Measurements from ENCODE around the gene ALOX5AP.

ALOX5AP gene

GRCh38 chr13:30700364-30700763 lies 35.0 kb upstream of the ALOX5AP start:
- Histone ChIP-seq H3K4me1 (ENCODE audit: control insufficient read depth, insufficient read depth, low read length) (peaks cover 28% of the 10 kb centered on the region), H3K27me3 (replicated peaks; ENCODE audit: control insufficient read depth, insufficient read depth, low read length) (peaks cover 4% of the 10 kb centered on the region), H3K4me3 (ENCODE audit: low read length) (no peak overlapping the region), H3K36me3 (ENCODE audit: control insufficient read depth, insufficient read depth, low read length, severe bottlenecking) (no peaks in the 10 kb centered on the region), H3K9ac (ENCODE audit: low read length) (no peak overlapping the region), H3K9me3 (ENCODE audit: control insufficient read depth, low read length) (no peaks in the 10 kb centered on the region)
- no peak for DNase-seq (ENCODE audit: low read depth)

- H3K9ac ChIP-seq (ENCODE audit: low read length): no peak overlapping the region
- H3K4me3 ChIP-seq (ENCODE audit: low read length): no peak overlapping the region
- H3K36me3 ChIP-seq (ENCODE audit: control insufficient read depth, insufficient read depth, low read length, severe bottlenecking): no peaks in the 10 kb centered on the region
- no peaks in the 10 kb centered on the region for H3K9me3 ChIP-seq (ENCODE audit: control insufficient read depth, low read length)
- peaks cover 18% of the 10 kb centered on the region for H3K4me1 ChIP-seq (ENCODE audit: control insufficient read depth, insufficient read depth, low read length)
- peaks cover 4% of the 10 kb centered on the region for H3K27me3 ChIP-seq (replicated peaks; ENCODE audit: control insufficient read depth, insufficient read depth, low read length)
- DNase-seq (ENCODE audit: low read depth): no peak
These were observed 33.3 kb upstream of the ALOX5AP start for GRCh38 chr13:30702006-30702405.

DNA sequence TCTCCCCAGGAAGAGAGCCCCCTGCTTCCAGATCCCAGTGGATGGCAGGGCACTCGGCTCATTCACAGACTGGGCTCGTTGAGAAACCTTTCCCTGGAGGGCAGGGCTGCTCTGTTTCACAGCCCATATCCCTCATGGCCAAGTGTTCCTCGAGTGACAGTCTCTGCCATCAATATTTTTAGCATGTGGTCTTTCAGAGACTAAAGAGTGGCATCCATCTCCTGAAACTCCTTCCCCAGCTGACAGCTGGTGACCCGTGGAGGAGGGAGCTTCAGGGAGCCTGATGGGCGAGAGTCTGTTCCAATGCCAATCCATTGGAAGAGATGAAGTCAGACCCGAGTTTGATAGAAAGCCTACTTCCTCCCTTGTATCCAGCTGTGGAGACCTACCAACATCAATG lies 30.7 kb upstream of the ALOX5AP start:
- no peak overlapping the region for H3K4me3 ChIP-seq (ENCODE audit: low read length)
- H3K4me1 ChIP-seq (ENCODE audit: control insufficient read depth, insufficient read depth, low read length): peaks cover 3% of the 10 kb centered on the region
- DNase-seq (ENCODE audit: low read depth): no peak
- peaks cover 4% of the 10 kb centered on the region for H3K27me3 ChIP-seq (replicated peaks; ENCODE audit: control insufficient read depth, insufficient read depth, low read length)
- no peaks in the 10 kb centered on the region for H3K9me3 ChIP-seq (ENCODE audit: control insufficient read depth, low read length)
- no peak overlapping the region for H3K9ac ChIP-seq (ENCODE audit: low read length)
- H3K36me3 ChIP-seq (ENCODE audit: control insufficient read depth, insufficient read depth, low read length, severe bottlenecking): no peaks in the 10 kb centered on the region

DNA sequence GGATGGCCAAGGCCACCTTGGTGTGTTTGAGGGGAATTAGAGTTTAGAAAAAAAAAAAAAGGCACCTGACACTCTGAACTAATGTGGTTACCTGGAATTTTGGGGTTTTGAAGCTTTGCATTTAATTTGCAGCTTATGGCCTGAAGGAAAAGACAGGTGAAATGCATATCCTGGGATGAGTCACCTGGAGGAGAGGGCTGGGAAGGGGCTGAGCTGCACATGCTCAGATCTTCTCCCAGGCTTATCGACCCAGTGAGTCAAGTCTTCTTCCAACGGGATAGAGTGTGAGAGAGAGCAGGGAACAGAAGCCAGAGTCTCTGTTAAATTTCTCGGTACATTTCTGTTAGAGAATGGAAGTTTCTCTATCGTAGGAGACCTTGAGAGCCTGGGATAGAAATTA lies 29.7 kb upstream of the ALOX5AP start:
- Histone ChIP-seq H3K27me3 (replicated peaks; ENCODE audit: control insufficient read depth, insufficient read depth, low read length) (peaks cover 4% of the 10 kb centered on the region), H3K4me3 (ENCODE audit: low read length) (no peak overlapping the region), H3K4me1 (ENCODE audit: control insufficient read depth, insufficient read depth, low read length) (peaks cover 3% of the 10 kb centered on the region), H3K36me3 (ENCODE audit: control insufficient read depth, insufficient read depth, low read length, severe bottlenecking) (no peaks in the 10 kb centered on the region), H3K9ac (ENCODE audit: low read length) (no peak overlapping the region), H3K9me3 (ENCODE audit: control insufficient read depth, low read length) (no peaks in the 10 kb centered on the region)
- DNase-seq (ENCODE audit: low read depth): no peak

- peak; percentile 64 for DNase-seq (ENCODE audit: low read depth)
- H3K27me3 ChIP-seq (replicated peaks; ENCODE audit: control insufficient read depth, insufficient read depth, low read length): no peaks in the 10 kb centered on the region
- H3K9ac ChIP-seq (ENCODE audit: low read length): no peak overlapping the region
- no peaks in the 10 kb centered on the region for H3K9me3 ChIP-seq (ENCODE audit: control insufficient read depth, low read length)
- no peak overlapping the region for H3K4me3 ChIP-seq (ENCODE audit: low read length)
- peaks cover 7% of the 10 kb centered on the region for H3K4me1 ChIP-seq (ENCODE audit: control insufficient read depth, insufficient read depth, low read length)
- H3K36me3 ChIP-seq (ENCODE audit: control insufficient read depth, insufficient read depth, low read length, severe bottlenecking): no peaks in the 10 kb centered on the region
These were observed 26.8 kb upstream of the ALOX5AP start for GRCh38 chr13:30708541-30708940.

GRCh38 chr13:30710442-30710841 lies 24.9 kb upstream of the ALOX5AP start:
- H3K36me3 ChIP-seq (ENCODE audit: control insufficient read depth, insufficient read depth, low read length, severe bottlenecking): no peaks in the 10 kb centered on the region
- H3K27me3 ChIP-seq (replicated peaks; ENCODE audit: control insufficient read depth, insufficient read depth, low read length): no peaks in the 10 kb centered on the region
- H3K4me3 ChIP-seq (ENCODE audit: low read length): no peak overlapping the region
- DNase-seq (ENCODE audit: low read depth): no peak
- peaks cover 4% of the 10 kb centered on the region for H3K4me1 ChIP-seq (ENCODE audit: control insufficient read depth, insufficient read depth, low read length)
- H3K9me3 ChIP-seq (ENCODE audit: control insufficient read depth, low read length): no peaks in the 10 kb centered on the region
- H3K9ac ChIP-seq (ENCODE audit: low read length): no peak overlapping the region

GRCh38 chr13:30711375-30711774 lies 24.0 kb upstream of the ALOX5AP start:
- Histone ChIP-seq H3K36me3 (ENCODE audit: control insufficient read depth, insufficient read depth, low read length, severe bottlenecking) (no peaks in the 10 kb centered on the region), H3K27me3 (replicated peaks; ENCODE audit: control insufficient read depth, insufficient read depth, low read length) (no peaks in the 10 kb centered on the region), H3K4me1 (ENCODE audit: control insufficient read depth, insufficient read depth, low read length) (peaks cover 10% of the 10 kb centered on the region), H3K9me3 (ENCODE audit: control insufficient read depth, low read length) (no peaks in the 10 kb centered on the region), H3K9ac (ENCODE audit: low read length) (no peak overlapping the region), H3K4me3 (ENCODE audit: low read length) (no peak overlapping the region)
- no peak for DNase-seq (ENCODE audit: low read depth)

DNA sequence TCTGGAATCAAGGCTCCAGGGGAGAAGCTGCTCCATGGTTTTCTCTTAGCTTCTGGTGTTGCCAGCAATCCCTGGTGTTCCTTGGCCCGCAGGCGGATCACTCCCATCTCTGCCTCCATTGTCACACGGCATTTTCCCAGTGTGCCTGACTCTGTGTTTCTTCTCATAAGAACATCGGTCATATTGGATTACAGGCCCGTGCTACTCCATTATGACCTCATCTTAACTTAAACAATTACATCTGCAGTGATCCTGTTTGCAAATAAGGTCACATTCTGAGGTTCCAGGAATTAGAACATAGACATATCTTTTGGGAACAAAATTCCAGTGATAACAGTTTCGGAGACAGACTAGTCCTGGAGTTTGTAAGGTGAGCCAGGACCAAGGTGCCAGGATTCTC lies 23.5 kb upstream of the ALOX5AP start:
- H3K4me3 ChIP-seq (ENCODE audit: low read length): no peak overlapping the region
- peaks cover 13% of the 10 kb centered on the region for H3K4me1 ChIP-seq (ENCODE audit: control insufficient read depth, insufficient read depth, low read length)
- H3K36me3 ChIP-seq (ENCODE audit: control insufficient read depth, insufficient read depth, low read length, severe bottlenecking): no peaks in the 10 kb centered on the region
- DNase-seq (ENCODE audit: low read depth): no peak
- no peaks in the 10 kb centered on the region for H3K9me3 ChIP-seq (ENCODE audit: control insufficient read depth, low read length)
- H3K27me3 ChIP-seq (replicated peaks; ENCODE audit: control insufficient read depth, insufficient read depth, low read length): no peaks in the 10 kb centered on the region
- H3K9ac ChIP-seq (ENCODE audit: low read length): no peak overlapping the region

DNA sequence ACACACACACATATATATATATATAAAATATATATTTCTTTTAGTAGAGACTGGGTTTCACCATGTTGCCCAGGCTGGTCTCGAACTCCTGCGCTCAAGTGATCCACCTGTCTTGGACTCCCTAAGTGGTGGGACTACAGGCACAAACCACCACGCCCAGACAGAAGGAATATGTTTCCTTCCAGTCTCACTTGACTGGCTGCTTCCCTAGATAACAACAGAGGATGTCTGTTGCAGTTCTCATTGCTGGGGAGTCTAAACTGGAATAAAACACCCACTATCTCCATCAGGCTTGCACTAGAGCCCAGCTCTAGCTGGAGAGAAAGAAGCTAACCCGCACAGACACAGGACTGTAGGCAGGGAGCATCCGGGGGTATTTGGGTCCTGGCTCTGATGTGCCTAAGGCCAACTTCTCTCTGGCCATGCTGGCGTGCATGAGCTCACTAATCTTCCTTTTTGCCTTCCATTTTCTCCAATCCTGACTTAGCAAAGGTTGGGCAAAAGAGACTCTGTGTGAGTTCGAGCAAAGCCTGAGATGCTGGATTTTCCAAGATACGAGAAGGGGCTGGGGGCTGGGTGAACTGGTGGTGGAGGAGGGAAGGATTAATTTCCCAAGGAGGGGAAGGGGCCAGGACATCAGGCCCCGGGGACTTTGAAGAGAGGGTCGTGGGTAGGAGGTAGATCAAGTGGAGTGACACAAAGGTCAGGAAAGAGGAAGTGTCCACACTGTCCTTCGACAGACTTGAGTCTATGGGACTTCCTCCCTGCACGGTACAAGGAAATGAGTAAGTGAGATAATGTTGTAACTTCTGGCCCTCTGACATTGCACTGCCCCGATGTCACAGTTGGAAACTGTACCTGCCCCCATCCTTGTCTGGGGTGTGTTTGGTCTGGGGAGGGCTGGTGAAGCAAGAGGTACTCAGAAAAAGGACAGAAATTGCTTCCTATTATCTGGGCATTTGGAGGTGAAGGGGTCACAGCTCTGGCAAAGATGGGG lies 22.5 kb upstream of the ALOX5AP start:
- no peaks in the 10 kb centered on the region for H3K36me3 ChIP-seq (ENCODE audit: control insufficient read depth, insufficient read depth, low read length, severe bottlenecking)
- no peak for DNase-seq (ENCODE audit: low read depth)
- no peak overlapping the region for H3K4me3 ChIP-seq (ENCODE audit: low read length)
- peaks cover 13% of the 10 kb centered on the region for H3K4me1 ChIP-seq (ENCODE audit: control insufficient read depth, insufficient read depth, low read length)
- H3K27me3 ChIP-seq (replicated peaks; ENCODE audit: control insufficient read depth, insufficient read depth, low read length): no peaks in the 10 kb centered on the region
- no peaks in the 10 kb centered on the region for H3K9me3 ChIP-seq (ENCODE audit: control insufficient read depth, low read length)
- H3K9ac ChIP-seq (ENCODE audit: low read length): no peak overlapping the region

- Histone ChIP-seq H3K27me3 (replicated peaks; ENCODE audit: control insufficient read depth, insufficient read depth, low read length) (no peaks in the 10 kb centered on the region), H3K9ac (ENCODE audit: low read length) (no peak overlapping the region), H3K4me1 (ENCODE audit: control insufficient read depth, insufficient read depth, low read length) (peaks cover 26% of the 10 kb centered on the region), H3K36me3 (ENCODE audit: control insufficient read depth, insufficient read depth, low read length, severe bottlenecking) (no peaks in the 10 kb centered on the region), H3K4me3 (ENCODE audit: low read length) (no peak overlapping the region), H3K9me3 (ENCODE audit: control insufficient read depth, low read length) (no peaks in the 10 kb centered on the region)
- no peak for DNase-seq (ENCODE audit: low read depth)
These were observed 20.5 kb upstream of the ALOX5AP start for GRCh38 chr13:30714629-30715371.

GRCh38 chr13:30715372-30715756 lies 20.0 kb upstream of the ALOX5AP start:
- Histone ChIP-seq H3K9ac (ENCODE audit: low read length) (no peak overlapping the region), H3K36me3 (ENCODE audit: control insufficient read depth, insufficient read depth, low read length, severe bottlenecking) (no peaks in the 10 kb centered on the region), H3K9me3 (ENCODE audit: control insufficient read depth, low read length) (no peaks in the 10 kb centered on the region), H3K4me3 (ENCODE audit: low read length) (no peak overlapping the region), H3K4me1 (ENCODE audit: control insufficient read depth, insufficient read depth, low read length) (peaks cover 32% of the 10 kb centered on the region), H3K27me3 (replicated peaks; ENCODE audit: control insufficient read depth, insufficient read depth, low read length) (no peaks in the 10 kb centered on the region)
- no peak for DNase-seq (ENCODE audit: low read depth)

Data from adipocyte (in vitro differentiated cells).